ENCODE results near the gene TCF4.

- TF ChIP-seq JUNB (IDR thresholded peaks at IDR 0.05; ENCODE audit: unreplicated experiment) (no peak), POLR2AphosphoS5 (IDR thresholded peaks at IDR 0.05; ENCODE audit: low read depth) (no peak), CTCF (conservative IDR thresholded peaks at IDR 0.05; ENCODE audit: low read depth in 2 of 2) (no peak), EZH2phosphoT487 (IDR thresholded peaks at IDR 0.05; ENCODE audit: unreplicated experiment) (no peak), EZH2 (IDR thresholded peaks at IDR 0.05; ENCODE audit: low read depth, unreplicated experiment) (no peak), REST (IDR thresholded peaks at IDR 0.05; ENCODE audit: unreplicated experiment) (no peak), CREB1 (CRISPR knock-in tag; IDR thresholded peaks at IDR 0.05; ENCODE audit: low read depth) (no peak), ETS1 (IDR thresholded peaks at IDR 0.05) (no peak)
Measured at GRCh38 chr18:55317324-55317723, 270.7 kb downstream of the TCF4 start.

All from GM23338 (cell line).